ENCODE data around the gene NTSR2. TPM values are rescaled to one million over a fixed set of nuclear protein-coding genes. Genes with fewer than 3 reads are reported as not detected.

Gene NTSR2
- total and polyA plus RNA-seq, 2 experiments from 2014 or later, result 0.10 TPM; not detected in 1

- TF ChIP-seq EZH2 (IDR thresholded peaks at IDR 0.05; ENCODE audit: low read depth, unreplicated experiment) (no peak), CTCF (conservative IDR thresholded peaks at IDR 0.05; ENCODE audit: low read depth in 2 of 2) (no peak)
These were observed 43.8 kb upstream of the NTSR2 start (continued) for GRCh38 chr2:11713815-11714214.

- ATAC-seq, result no peak
These were observed 42.9 kb upstream of the NTSR2 start for GRCh38 chr2:11712866-11713265.

GRCh38 chr2:11711751-11712150 lies 41.8 kb upstream of the NTSR2 start:
- H3K27ac Mint-ChIP-seq, result no peak overlapping the region
- Histone ChIP-seq H2AFZ (no peak overlapping the region), H4K20me1 (replicated peaks; ENCODE audit: insufficient read depth) (no peaks in the 10 kb centered on the region), H3K36me3 (ENCODE audit: insufficient read depth) (no peaks in the 10 kb centered on the region), H3K27me3 (ENCODE audit: insufficient read depth) (no peaks in the 10 kb centered on the region), H3K9me2 (ENCODE audit: insufficient read depth) (no peaks in the 10 kb centered on the region), H3K79me2 (replicated peaks; ENCODE audit: insufficient read depth) (no peaks in the 10 kb centered on the region), H3K4me3 (no peak overlapping the region), H3K4me1 (ENCODE audit: insufficient read depth) (no peaks in the 10 kb centered on the region), H3K4me2 (no peak overlapping the region), H3K27ac (ENCODE audit: low read depth) (no peak overlapping the region), H3F3A (replicated peaks; ENCODE audit: low read depth) (no peaks in the 10 kb centered on the region)
- H3K27me3 Mint-ChIP-seq (ENCODE audit: insufficient read depth, low read depth, poor library complexity), result no peaks in the 10 kb centered on the region
- H3K4me1 Mint-ChIP-seq, result peaks cover under 1% of the 10 kb centered on the region; the same call in 2 of the 3 replicates
- DNase-seq (ENCODE audit: low spot score), result no peak
- no peaks in the 10 kb centered on the region for H3K9me3 Mint-ChIP-seq
- ATAC-seq, result no peak
- no peaks in the 10 kb centered on the region; the same call in 2 of the 3 replicates for H3K36me3 Mint-ChIP-seq (ENCODE audit: low read depth)
- no peak overlapping the region for H3K4me3 Mint-ChIP-seq
- TF ChIP-seq CREB1 (CRISPR knock-in tag; IDR thresholded peaks at IDR 0.05; ENCODE audit: low read depth) (no peak), ZNF462 (CRISPR knock-in tag; IDR thresholded peaks at IDR 0.05) (no peak), JUNB (IDR thresholded peaks at IDR 0.05; ENCODE audit: unreplicated experiment) (no peak)

More at GRCh38 chr2:11712866-11713265, 42.9 kb upstream of the NTSR2 start:
- H3K4me1 ChIP-seq (ENCODE audit: insufficient read depth), result no peaks in the 10 kb centered on the region
- DNase-seq (ENCODE audit: low spot score), result no peak
- H3K27me3 Mint-ChIP-seq (ENCODE audit: insufficient read depth, low read depth, poor library complexity), result no peaks in the 10 kb centered on the region
- H3K4me2 ChIP-seq, result no peak overlapping the region
- no peak overlapping the region for H2AFZ ChIP-seq
- H3F3A ChIP-seq (replicated peaks; ENCODE audit: low read depth), result no peaks in the 10 kb centered on the region
- H3K27me3 ChIP-seq (ENCODE audit: insufficient read depth), result no peaks in the 10 kb centered on the region
- H3K36me3 ChIP-seq (ENCODE audit: insufficient read depth), result no peaks in the 10 kb centered on the region
- H3K79me2 ChIP-seq (replicated peaks; ENCODE audit: insufficient read depth), result no peaks in the 10 kb centered on the region
- H3K9me2 ChIP-seq (ENCODE audit: insufficient read depth), result no peaks in the 10 kb centered on the region
- no peaks in the 10 kb centered on the region for H3K36me3 Mint-ChIP-seq (ENCODE audit: low read depth)
- no peak overlapping the region for H3K4me3 ChIP-seq
- no peak overlapping the region for H3K27ac Mint-ChIP-seq
- peaks cover 5% of the 10 kb centered on the region for H3K4me1 Mint-ChIP-seq
- no peak overlapping the region for H3K4me3 Mint-ChIP-seq
- H3K9me3 Mint-ChIP-seq, result no peaks in the 10 kb centered on the region
- H4K20me1 ChIP-seq (replicated peaks; ENCODE audit: insufficient read depth), result no peaks in the 10 kb centered on the region
- H3K27ac ChIP-seq (ENCODE audit: low read depth), result no peak overlapping the region
- TF ChIP-seq ZNF331 (CRISPR knock-in tag; IDR thresholded peaks at IDR 0.05; ENCODE audit: low read depth), result no peak
- TF ChIP-seq CTCF (conservative IDR thresholded peaks at IDR 0.05; ENCODE audit: low read depth in 2 of 2), result no peak
